ENCODE measurements around the gene STARD3. TPM values are rescaled to one million over a fixed set of nuclear protein-coding genes. Genes with fewer than 3 reads are reported as not detected.

Gene STARD3
- total RNA-seq, 6 experiments from 2014 or later: 44.0 to 52.3 (median 46.3) TPM

DNA sequence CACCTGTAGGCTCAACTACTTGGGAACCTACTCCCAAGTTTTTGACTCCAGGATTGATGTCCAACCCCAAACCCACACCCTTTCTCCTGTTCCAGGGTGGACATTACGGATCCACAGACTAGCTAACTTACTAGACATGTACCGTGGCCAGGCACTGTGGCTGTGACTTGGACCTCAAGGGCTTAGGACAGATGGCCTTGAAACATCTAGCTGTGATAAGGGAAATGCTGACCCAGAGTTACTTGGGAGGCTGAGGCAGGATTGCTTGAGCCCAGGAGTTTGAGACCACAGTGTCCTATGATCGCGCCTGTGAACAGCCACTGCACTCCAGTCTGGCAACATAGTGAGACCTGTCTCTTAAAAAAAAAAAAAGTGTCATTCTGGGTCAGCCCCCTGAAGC, 4.2 kb downstream of the STARD3 start:
- H3K4me1 Mint-ChIP-seq (ENCODE audit: low read depth): peaks cover 54% of the 10 kb centered on the region

GRCh38 chr17:39641883-39642282, 4.9 kb downstream of the STARD3 start:
- Mint-ChIP-seq H3K36me3 (ENCODE audit: low read depth) (no peaks in the 10 kb centered on the region), H3K4me1 (ENCODE audit: low read depth) (peaks cover 49% of the 10 kb centered on the region), H3K4me3 (no peak overlapping the region), H3K27me3 (ENCODE audit: insufficient read depth) (0 out of 2 replicates have a peak, but pooled peaks cover 1% of the 10 kb centered on the region), H3K9me3 (no peaks in the 10 kb centered on the region), H3K27ac (no peak overlapping the region)
- DNase-seq: no peak
- TF ChIP-seq CTCF (IDR thresholded peaks at IDR 0.05): no peak

More for the DNA sequence above, 4.2 kb downstream of the STARD3 start:
- 0 out of 2 replicates have a peak, but pooled peaks cover 1% of the 10 kb centered on the region for H3K27me3 Mint-ChIP-seq (ENCODE audit: insufficient read depth)
- no peaks in the 10 kb centered on the region for H3K9me3 Mint-ChIP-seq
- no peak overlapping the region for H3K4me3 Mint-ChIP-seq
- DNase-seq: no peak
- no peak overlapping the region for H3K27ac Mint-ChIP-seq
- no peaks in the 10 kb centered on the region for H3K36me3 Mint-ChIP-seq (ENCODE audit: low read depth)
- no peak for TF ChIP-seq CTCF (IDR thresholded peaks at IDR 0.05)

GRCh38 chr17:39642291-39643074, 5.5 kb downstream of the STARD3 start:
- no peak overlapping the region; the same call in 1 of the 2 replicates for H3K27ac Mint-ChIP-seq
- peaks cover 48% of the 10 kb centered on the region for H3K4me1 Mint-ChIP-seq (ENCODE audit: low read depth)
- TF ChIP-seq CTCF (IDR thresholded peaks at IDR 0.05): no peak
- H3K4me3 Mint-ChIP-seq: no peak overlapping the region
- DNase-seq: no peak
- no peaks in the 10 kb centered on the region for H3K36me3 Mint-ChIP-seq (ENCODE audit: low read depth)
- H3K9me3 Mint-ChIP-seq: no peaks in the 10 kb centered on the region
- H3K27me3 Mint-ChIP-seq (ENCODE audit: insufficient read depth): 0 out of 2 replicates have a peak, but pooled peaks cover 1% of the 10 kb centered on the region

DNA sequence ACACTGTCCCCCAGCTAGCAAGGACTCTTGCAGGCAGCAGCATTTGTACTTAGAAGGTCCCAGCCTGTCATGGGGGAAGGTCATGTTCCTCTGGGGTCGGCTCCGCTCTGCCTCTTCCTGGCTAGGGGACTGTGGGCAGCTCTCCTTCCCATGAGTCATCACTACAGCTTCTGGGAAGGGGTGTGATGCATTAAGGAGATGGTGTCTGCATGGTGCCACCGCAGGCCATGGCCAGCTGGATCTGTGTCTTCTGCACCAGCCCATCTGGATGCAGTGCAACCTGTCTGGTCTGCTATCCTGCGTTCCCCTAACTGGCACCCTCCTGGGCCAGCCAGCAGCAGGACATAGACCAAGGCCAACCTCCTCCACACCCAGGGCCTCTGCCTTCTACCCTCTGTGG, 6.3 kb downstream of the STARD3 start:
- H3K36me3 Mint-ChIP-seq (ENCODE audit: low read depth): no peaks in the 10 kb centered on the region
- H3K4me1 Mint-ChIP-seq (ENCODE audit: low read depth): peaks cover 40% of the 10 kb centered on the region
- H3K9me3 Mint-ChIP-seq: no peaks in the 10 kb centered on the region
- H3K27ac Mint-ChIP-seq: no peak overlapping the region; the same call in 1 of the 2 replicates
- no peaks in the 10 kb centered on the region for H3K27me3 Mint-ChIP-seq (ENCODE audit: insufficient read depth)
- DNase-seq: no peak
- no peak overlapping the region for H3K4me3 Mint-ChIP-seq
- TF ChIP-seq CTCF (IDR thresholded peaks at IDR 0.05): no peak

- Mint-ChIP-seq H3K9me3 (no peaks in the 10 kb centered on the region), H3K27me3 (ENCODE audit: insufficient read depth) (peaks cover 2% of the 10 kb centered on the region; the same call in 1 of the 2 replicates), H3K27ac (no peak overlapping the region), H3K4me1 (ENCODE audit: low read depth) (peaks cover 27% of the 10 kb centered on the region), H3K36me3 (ENCODE audit: low read depth) (no peaks in the 10 kb centered on the region), H3K4me3 (no peak overlapping the region)
- no peak for DNase-seq
- TF ChIP-seq CTCF (IDR thresholded peaks at IDR 0.05): no peak
Observed at GRCh38 chr17:39647256-39647655, 10.3 kb downstream of the STARD3 start.

Data from HFFc6 (cell line).